H1 (cell line): Measurements from ENCODE around the gene TLNRD1. TPM values are rescaled to one million over a fixed set of nuclear protein-coding genes. Genes with fewer than 3 reads are reported as not detected.

Source experiments
- CTCF ChIA-PET: fragments of 300-600 bp; sonication (Branson Sonifier 250); formaldehyde crosslinking; loops from one replicate; lab custom pipeline; 2021; ENCODE audit not compliant: partially characterized antibody; lab: Charles Lee
- POLR2A ChIA-PET: fragments of 300-600 bp; sonication (Branson Sonifier 250); formaldehyde crosslinking; loops from one replicate; lab custom pipeline; 2021; ENCODE audit warnings: inconsistent platforms; ENCODE audit not compliant: partially characterized antibody; lab: Charles Lee
- DNase-seq, 2 experiments: peaks; one replicate each; pipeline versions ENCODE4 v3.0.0 to v3.0.0-alpha.2; 2010 to 2022; ENCODE audit warnings: low spot score in 2 of 2, low read depth in 1 of 2, mixed read lengths in 1 of 2
- FAIRE-seq: peaks from 2 replicates; lab custom pipeline; 2011; peaks lifted over from hg19 to GRCh38; lab: Jason Lieb, UNC
- H2AFZ ChIP-seq: 2 replicates; pipeline ENCODE4 v1.8.1; 2012; ENCODE audit warnings: low read length, inconsistent platforms
- H2AK5ac ChIP-seq: 2 replicates; pipeline ENCODE4 v1.6.1; 2013; ENCODE audit warnings: low read depth, low read length
- H2BK120ac ChIP-seq: replicated peaks from 2 replicates; pipeline ENCODE3; 2013; ENCODE audit warnings: low read depth, low read length, inconsistent platforms
- H2BK12ac ChIP-seq: 2 replicates; pipeline ENCODE4 v1.6.1; 2013; ENCODE audit warnings: low read depth, low read length
- H2BK15ac ChIP-seq: 2 replicates; pipeline ENCODE4 v1.6.1; 2013; ENCODE audit warnings: low read length
- H2BK20ac ChIP-seq: 2 replicates; pipeline ENCODE4 v1.6.1; 2013; ENCODE audit warnings: low read length
- H2BK5ac ChIP-seq: 2 replicates; pipeline ENCODE4 v1.6.1; 2013; ENCODE audit warnings: low read depth, low read length
- H3K14ac ChIP-seq: 2 replicates; pipeline ENCODE4 v1.6.1; 2013; ENCODE audit warnings: inconsistent platforms; ENCODE audit not compliant: insufficient read length
- H3K18ac ChIP-seq: 2 replicates; pipeline ENCODE4 v1.6.1; 2013; ENCODE audit warnings: low read length; ENCODE audit errors: extremely low read depth
- H3K23ac ChIP-seq: 2 replicates; pipeline ENCODE4 v1.6.1; 2013; ENCODE audit warnings: inconsistent platforms; ENCODE audit not compliant: insufficient read length
- H3K23me2 ChIP-seq: 2 replicates; pipeline ENCODE4 v1.6.1; 2013; ENCODE audit warnings: low read depth, low read length
- H3K27ac ChIP-seq: 2 replicates; pipeline ENCODE4 v1.6.1; 2011; ENCODE audit warnings: low read depth, low read length, inconsistent platforms
- H3K27me3 ChIP-seq, 4 experiments: replicated peaks in 1 of 4; 1 replicate in 1 of 4; 2 replicates in 3 of 4; pipeline versions ENCODE4 v1.6.1 to v1.8.1; 2011 to 2013; ENCODE audit warnings: low read length in 3 of 4, mild to moderate bottlenecking in 3 of 4, inconsistent platforms in 2 of 4, mixed read lengths in 2 of 4, moderate library complexity in 1 of 4; ENCODE audit not compliant: control insufficient read depth in 3 of 4, insufficient read depth in 3 of 4; ENCODE audit errors: extremely low read depth in 1 of 4
- H3K36me3 ChIP-seq, 4 experiments: 2 replicates each; pipeline versions ENCODE4 v1.6.1 to v1.8.1; 2011 to 2013; ENCODE audit warnings: mild to moderate bottlenecking in 4 of 4, low read length in 3 of 4, moderate library complexity in 2 of 4, control low read depth in 1 of 4, inconsistent platforms in 1 of 4; ENCODE audit not compliant: insufficient read depth in 4 of 4, control insufficient read depth in 2 of 4
- H3K4ac ChIP-seq: replicated peaks from 2 replicates; pipeline ENCODE3; 2013; ENCODE audit warnings: low read length, low read depth, mixed read lengths, inconsistent platforms; ENCODE audit not compliant: insufficient read length
- H3K4me1 ChIP-seq, 4 experiments: replicated peaks in 1 of 4; 1 replicate in 1 of 4; 2 replicates in 3 of 4; pipeline versions ENCODE4 v1.6.1 to v1.8.1; 2011 to 2013; ENCODE audit warnings: low read length in 3 of 4, inconsistent platforms in 2 of 4, mixed read lengths in 1 of 4; ENCODE audit not compliant: insufficient read depth in 4 of 4, control insufficient read depth in 3 of 4
- H3K4me2 ChIP-seq, 2 experiments: 2 replicates each; pipeline versions ENCODE4 v1.6.1 to v1.8.1; 2011 to 2013; ENCODE audit warnings: low read depth in 2 of 2, low read length in 2 of 2, control low read depth in 1 of 2, inconsistent platforms in 1 of 2, mild to moderate bottlenecking in 1 of 2; ENCODE audit not compliant: insufficient read depth in 1 of 2
- H3K4me3 ChIP-seq, 4 experiments: fragments of 200-600, 300-600 bp in 1 of 4; sonication (generic), shearing (Covaris generic), sonication (Bioruptor Twin) in 1 of 4; 2 replicates each; pipeline versions ENCODE4 v1.5.1 to v1.8.1; 2011 to 2016; ENCODE audit warnings: low read length in 4 of 4, low read depth in 3 of 4, control low read depth in 2 of 4, inconsistent platforms in 2 of 4, mild to moderate bottlenecking in 2 of 4, mixed read lengths in 1 of 4, moderate library complexity in 1 of 4; ENCODE audit not compliant: insufficient read depth in 2 of 4; ENCODE audit errors: extremely low read depth in 1 of 4
- H3K56ac ChIP-seq: replicated peaks from 2 replicates; pipeline ENCODE3; 2013; ENCODE audit warnings: low read depth, mild to moderate bottlenecking, mixed read lengths, low read length, inconsistent platforms; ENCODE audit not compliant: insufficient read length
- H3K79me1 ChIP-seq: 2 replicates; pipeline ENCODE4 v1.6.1; 2013; ENCODE audit warnings: low read depth, low read length, control low read depth
- H3K79me2 ChIP-seq, 2 experiments: 2 replicates each; pipeline versions ENCODE4 v1.6.1 to v1.8.1; 2012 to 2013; ENCODE audit warnings: low read length in 2 of 2, mild to moderate bottlenecking in 2 of 2, inconsistent platforms in 1 of 2; ENCODE audit not compliant: insufficient read depth in 2 of 2, control insufficient read depth in 1 of 2
- H3K9ac ChIP-seq, 4 experiments: replicated peaks in 1 of 4; 1 replicate in 1 of 4; 2 replicates in 3 of 4; pipeline versions ENCODE4 v1.6.1 to v1.8.1; 2011 to 2013; ENCODE audit warnings: low read depth in 3 of 4, low read length in 3 of 4, control low read depth in 2 of 4, mild to moderate bottlenecking in 2 of 4, moderate library complexity in 2 of 4, inconsistent platforms in 1 of 4; ENCODE audit errors: extremely low read depth in 1 of 4
- H3K9me3 ChIP-seq, 2 experiments: 2 replicates each; pipeline versions ENCODE4 v1.6.1 to v1.8.1; 2012 to 2013; ENCODE audit warnings: mild to moderate bottlenecking in 2 of 2, moderate library complexity in 2 of 2, control low read depth in 1 of 2, inconsistent platforms in 1 of 2, low read depth in 1 of 2, low read length in 1 of 2, mixed read lengths in 1 of 2; ENCODE audit not compliant: insufficient read depth in 2 of 2
- H4K20me1 ChIP-seq, 2 experiments: replicated peaks in 1 of 2; 2 replicates each; pipeline versions ENCODE3 to v1.8.1; 2011 to 2013; ENCODE audit warnings: inconsistent platforms in 2 of 2, low read length in 2 of 2, mild to moderate bottlenecking in 1 of 2; ENCODE audit not compliant: insufficient read depth in 2 of 2, control insufficient read depth in 1 of 2
- H4K5ac ChIP-seq: 2 replicates; pipeline ENCODE4 v1.6.1; 2013; ENCODE audit warnings: low read length, low read depth, mixed read lengths, inconsistent platforms; ENCODE audit not compliant: insufficient read length
- H4K8ac ChIP-seq: 2 replicates; pipeline ENCODE4 v1.8.0; 2013; ENCODE audit warnings: mild to moderate bottlenecking, moderate library complexity, low read length, inconsistent platforms; ENCODE audit not compliant: insufficient read depth; ENCODE audit errors: extremely low read depth
- H4K91ac ChIP-seq: replicated peaks from 2 replicates; pipeline ENCODE3; 2013; ENCODE audit warnings: low read length, mixed read lengths, inconsistent platforms; ENCODE audit not compliant: insufficient read length
- BACH1 ChIP-seq: IDR thresholded peaks from 2 replicates; pipeline ENCODE4 v1.6.1; 2012; ENCODE audit warnings: low read length, improper control_type of control experiment
- RAD21 ChIP-seq, 2 experiments: IDR thresholded peaks in 1 of 2; conservative IDR thresholded peaks in 1 of 2; 2 replicates each; pipeline ENCODE4 v1.6.1; 2011; ENCODE audit warnings: low read depth in 2 of 2, low read length in 2 of 2, improper control_type of control experiment in 1 of 2, inconsistent platforms in 1 of 2, mild to moderate bottlenecking in 1 of 2, moderate library complexity in 1 of 2
- WGBS, 2 experiments: shearing (Covaris generic) in 1 of 2; methylation state at CpG; one replicate each; pipeline versions ENCODE4 v1.1.6 to v1.1.7; 2013 to 2015; ENCODE audit warnings: low lambda C conversion rate in 2 of 2, mixed read lengths in 2 of 2, inconsistent platforms in 1 of 2, low coverage in 1 of 2, missing lambda C conversion rate in 1 of 2; ENCODE audit not compliant: insufficient replicate concordance in 2 of 2, insufficient coverage in 1 of 2, insufficient read length in 1 of 2; ENCODE audit errors: extremely low coverage in 1 of 2, missing lambda C conversion rate in 1 of 2; 5-methylcytosine and 5-hydroxymethylcytosine counted together
- polyA plus RNA-seq, 7 experiments: library from polyadenylated mRNA; depleted of rRNA in 3 of 7; stranded (reverse) in 5 of 7; unstranded in 2 of 7; fragments of >200 nt in 5 of 7; fragments of 200-250 nt in 2 of 7; gene quantifications; 1 replicate in 5 of 7; 2 replicates in 1 of 7; 4 replicates in 1 of 7; pipeline versions ENCODE4 v1.2.1 to v1.2.3, GENCODE V29; 2011 to 2013; ENCODE audit warnings: missing spikeins in 2 of 7, mixed read lengths in 2 of 7
- total RNA-seq: library from RNA; stranded (reverse); fragmentation: NEBNext Ultra II Directional; extraction: Animal tissue kit (Norgen Biotek cat#: 25700); gene quantifications from 2 replicates; pipeline ENCODE4 v1.2.1, GENCODE V29; 2021

TLNRD1 gene
- total and polyA plus RNA-seq, 2 of the 8 experiments (the other 6 are each of a cell fraction or from before 2014, with no cell fraction given) = 12.2 to 20.5 TPM

- DNase-seq = no peak
- no peak overlapping the region for H4K8ac ChIP-seq
- WGBS, 2 experiments = 82% methylated on average over 2 of the region's 2 CpGs; no CpG with 5 or more reads in 1 of the 2 experiments
- no peak for TF ChIP-seq RAD21 (IDR thresholded peaks at IDR 0.05 in 1 of 2, conservative IDR thresholded peaks at IDR 0.05 in 1 of 2; ENCODE audit: low read depth in 2 of 2, low read length in 2 of 2)
- no peak for TF ChIP-seq BACH1
Observed at GRCh38 chr15:81012588-81012987, 11.9 kb downstream of the TLNRD1 start.

More at GRCh38 chr15:81012588-81012987, 11.9 kb downstream of the TLNRD1 start:
- Histone ChIP-seq H3K36me3 (no peaks in the 10 kb centered on the region), H2BK20ac (no peak overlapping the region), H3K23ac (no peak overlapping the region), H4K20me1 (no peaks in the 10 kb centered on the region), H4K5ac (no peak overlapping the region), H3K23me2 (no peaks in the 10 kb centered on the region), H3K79me2 (no peaks in the 10 kb centered on the region), H3K18ac (no peak overlapping the region), H3K4me2 (no peak overlapping the region), H2BK12ac (no peak overlapping the region), H2BK5ac (no peak overlapping the region), H2BK15ac (no peak overlapping the region), H3K27me3 (no peaks in the 10 kb centered on the region), H3K4ac (no peak overlapping the region), H3K14ac (no peak overlapping the region), H3K4me3 (no peak overlapping the region), H4K91ac (no peak overlapping the region), H2AFZ (no peak overlapping the region), H3K9me3 (no peaks in the 10 kb centered on the region), H3K79me1 (no peaks in the 10 kb centered on the region; the same call in 1 of the 2 replicates), H3K27ac (no peak overlapping the region), H2BK120ac (no peak overlapping the region), H3K56ac (no peak overlapping the region), H2AK5ac (no peak overlapping the region), H3K9ac (no peak overlapping the region), H3K4me1 (no peaks in the 10 kb centered on the region)
- ChIA-PET POLR2A (interaction anchor here (2.0 kb wide), 1 partner anchor 11 kb away, joined by 8 read pairs; the partner anchor contains the start of gene TLNRD1), CTCF (interaction anchor here (2.2 kb wide), 1 partner anchor 253 kb away, joined by 6 read pairs; no protein-coding TSS in a partner anchor)
- FAIRE-seq = no peak
